Panc1 (cell line): ENCODE measurements around the gene SLC4A11.
A peak's percentile ranks its signal among the peaks of the same experiment; 100 is the strongest.

ENCODE experiments used
- CTCF ChIP-seq: fragments of 450-650 bp; IDR thresholded peaks from 2 replicates; pipeline ENCODE4 v1.5.1; 2017; ENCODE audit warnings: mild to moderate bottlenecking
- POLR2AphosphoS5 ChIP-seq: IDR thresholded peaks from 2 replicates; pipeline ENCODE4 v1.6.1; 2012; ENCODE audit warnings: mild to moderate bottlenecking, low read depth, low read length, moderate library complexity
- SIN3A ChIP-seq: IDR thresholded peaks from 2 replicates; pipeline ENCODE4 v1.6.1; 2012; ENCODE audit warnings: low read depth, mild to moderate bottlenecking, low read length, moderate library complexity, borderline replicate concordance; ENCODE audit not compliant: insufficient read depth
- TCF7L2 ChIP-seq: IDR thresholded peaks from 2 replicates; pipeline ENCODE4 v1.6.1; 2011; ENCODE audit warnings: mild to moderate bottlenecking, low read depth, low read length, inconsistent platforms

GRCh38 chr20:3222635-3223600 lies 16.1 kb downstream of the SLC4A11 start:
- TF ChIP-seq SIN3A (peak; percentile 56; the same call in 1 of the 2 replicates), POLR2AphosphoS5 (peak; percentile 85), CTCF (no peak), TCF7L2 (no peak)
